ENCODE data around the gene BIK.
"Not testable (repeated sequence)": the region's sequence is repeated elsewhere in the genome, so short reads cannot be mapped to it uniquely, and the experiment has no call there.

Gene BIK

GRCh38 chr22:43142880-43143562 lies 32.5 kb downstream of the BIK start, which contains the start of gene MCAT:
MCAT (minus strand) TSS chr22:43143398; CDS start chr22:43143348, 50 bp downstream.
- FAIRE-seq = no peak

- FAIRE-seq = no peak
Measured at GRCh38 chr22:43144949-43145348, 34.4 kb downstream of the BIK start.

- FAIRE-seq = not testable (repeated sequence)
Measured at GRCh38 chr22:43145371-43145770, 34.8 kb downstream of the BIK start.

- FAIRE-seq = not testable (repeated sequence)
Measured at GRCh38 chr22:43146332-43146731, 35.8 kb downstream of the BIK start.

GRCh38 chr22:43147821-43148220 lies 37.3 kb downstream of the BIK start:
- no peak for FAIRE-seq

GRCh38 chr22:43148581-43148980 lies 38.0 kb downstream of the BIK start:
- FAIRE-seq = no peak

- FAIRE-seq = no peak
Measured at GRCh38 chr22:43150731-43151206, 40.2 kb downstream of the BIK start.

- FAIRE-seq = no peak
Measured at GRCh38 chr22:43151251-43152002, 40.9 kb downstream of the BIK start, which contains the start of gene TSPO. TSPO (plus strand) TSS chr22:43151559; CDS start chr22:43159239, 7,680 bp downstream.

GRCh38 chr22:43152003-43152356 lies 41.4 kb downstream of the BIK start:
- FAIRE-seq = no peak

GRCh38 chr22:43152357-43153071 lies 42.0 kb downstream of the BIK start:
- no peak for FAIRE-seq

- FAIRE-seq = no peak
Measured at GRCh38 chr22:43153899-43154298, 43.3 kb downstream of the BIK start.

- no peak for FAIRE-seq
Measured at GRCh38 chr22:43154887-43155536, 44.5 kb downstream of the BIK start.

- FAIRE-seq = no peak
Measured at GRCh38 chr22:43155789-43156188, 45.2 kb downstream of the BIK start.

- no peak for FAIRE-seq
Measured at GRCh38 chr22:43156413-43156812, 45.9 kb downstream of the BIK start.

- no peak for FAIRE-seq
Measured at GRCh38 chr22:43157874-43158546, 47.5 kb downstream of the BIK start.

GRCh38 chr22:43158778-43159483 lies 48.4 kb downstream of the BIK start:
- FAIRE-seq = no peak

GRCh38 chr22:43159484-43160178 lies 49.1 kb downstream of the BIK start:
- no peak for FAIRE-seq

GRCh38 chr22:43160497-43161126 lies 50.1 kb downstream of the BIK start:
- FAIRE-seq = no peak

GRCh38 chr22:43162412-43163150 lies 52.0 kb downstream of the BIK start:
- FAIRE-seq = no peak

Data from colon (tissue), 2 donors.